Prostate gland (tissue), 2 donors: ENCODE results near the gene P2RY2.

ENCODE experiments used
- CTCF ChIP-seq, 4 experiments: fragments of 200-600 bp in 2 of 4; fragments of 450-650 bp in 2 of 4; sonication (generic) in 2 of 4; IDR thresholded peaks; 1 replicate in 3 of 4; 2 replicates in 1 of 4; pipeline ENCODE4 v1.5.1; 2016 to 2019; ENCODE audit warnings: antibody characterized with exemption in 4 of 4, mild to moderate bottlenecking in 2 of 4, moderate library complexity in 2 of 4
- POLR2AphosphoS5 ChIP-seq: sonication (generic); formaldehyde crosslinking; IDR thresholded peaks from one replicate; pipeline ENCODE4 v1.6.1; 2017; ENCODE audit warnings: antibody characterized with exemption

- TF ChIP-seq POLR2AphosphoS5 (no peak), CTCF (IDR thresholded peaks at IDR 0.05) (no peak)
Observed at GRCh38 chr11:73194593-73194992, 23.5 kb upstream of the P2RY2 start.
